Tibial nerve (tissue), 3 donors: ENCODE data around the gene SPPL2B.

ENCODE experiments used
- CTCF ChIP-seq, 5 experiments: fragments of 200-600 bp in 3 of 5; fragments of 450-650 bp in 2 of 5; sonication (generic) in 3 of 5; IDR thresholded peaks; one replicate each; pipeline ENCODE4 v1.5.1; 2016 to 2019; ENCODE audit warnings: antibody characterized with exemption in 5 of 5, mild to moderate bottlenecking in 3 of 5, moderate library complexity in 2 of 5
- POLR2A ChIP-seq, 2 donors: fragments of 450-650 bp; IDR thresholded peaks; one replicate each; pipeline ENCODE4 v1.6.1; 2017; ENCODE audit warnings: antibody characterized with exemption in 2 of 2, mild to moderate bottlenecking in 2 of 2, moderate library complexity in 2 of 2

- TF ChIP-seq CTCF (IDR thresholded peaks at IDR 0.05): no peak
- TF ChIP-seq POLR2A (IDR thresholded peaks at IDR 0.05): no peak
Measured at GRCh38 chr19:2394442-2395292, 66.2 kb downstream of the SPPL2B start.
